WI38 (cell line): ENCODE measurements around the gene MAP2K6.

ENCODE experiments used
- H3K4me3 ChIP-seq: 2 replicates; pipeline ENCODE4 v1.5.1; 2011; ENCODE audit warnings: low read depth, mild to moderate bottlenecking, control low read depth, low read length
- CTCF ChIP-seq: IDR thresholded peaks from 2 replicates; pipeline ENCODE4 v1.5.1; 2012; ENCODE audit warnings: low read depth, mild to moderate bottlenecking, control low read depth, low read length

Gene MAP2K6

GRCh38 chr17:69503711-69504110 lies 89.2 kb downstream of the MAP2K6 start:
- TF ChIP-seq CTCF: no peak
- H3K4me3 ChIP-seq: no peak overlapping the region

GRCh38 chr17:69505740-69506139 lies 91.2 kb downstream of the MAP2K6 start:
- no peak for TF ChIP-seq CTCF
- no peak overlapping the region for H3K4me3 ChIP-seq

- no peak for TF ChIP-seq CTCF
- no peak overlapping the region for H3K4me3 ChIP-seq
Observed at GRCh38 chr17:69506489-69506888, 92.0 kb downstream of the MAP2K6 start.

GRCh38 chr17:69508814-69509213 lies 94.3 kb downstream of the MAP2K6 start:
- no peak for TF ChIP-seq CTCF
- no peak overlapping the region for H3K4me3 ChIP-seq

GRCh38 chr17:69511250-69511649 lies 96.8 kb downstream of the MAP2K6 start:
- H3K4me3 ChIP-seq: no peak overlapping the region
- TF ChIP-seq CTCF: no peak

- no peak overlapping the region for H3K4me3 ChIP-seq
- no peak for TF ChIP-seq CTCF
Observed at GRCh38 chr17:69512946-69513345, 98.4 kb downstream of the MAP2K6 start.

GRCh38 chr17:69516225-69516624 lies 101.7 kb downstream of the MAP2K6 start:
- no peak for TF ChIP-seq CTCF
- no peak overlapping the region for H3K4me3 ChIP-seq
